Measurements from ENCODE around the gene ELFN1.

Gene ELFN1

DNA sequence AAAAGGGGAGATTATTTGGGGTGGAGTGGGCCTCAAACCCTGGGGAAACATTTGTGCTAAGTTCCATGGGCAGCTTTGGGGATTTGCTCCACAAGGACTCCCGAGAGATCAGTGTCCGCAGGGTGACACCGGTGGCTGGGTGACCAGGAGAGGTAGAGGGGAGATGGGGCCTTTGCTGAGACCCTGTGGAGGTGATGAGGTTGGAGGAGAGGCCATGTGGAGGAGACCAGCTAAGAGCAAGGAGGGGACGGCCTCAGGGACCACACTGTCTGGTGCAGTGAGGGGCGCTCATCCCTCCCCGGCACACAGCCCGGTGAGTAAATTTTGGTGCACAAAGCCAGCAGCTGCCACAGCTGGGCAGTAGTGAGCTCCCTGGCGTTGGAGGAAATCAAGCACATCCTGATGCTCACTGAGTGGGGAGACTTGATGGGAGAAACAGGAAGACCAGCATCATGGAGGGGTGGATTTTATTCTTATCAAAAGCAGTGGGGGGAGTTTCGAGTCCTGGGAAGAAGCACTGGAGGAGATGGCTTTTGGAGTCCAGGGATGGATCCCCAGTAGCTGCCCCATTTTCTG, 20.2 kb upstream of the ELFN1 start:
- no peaks in the 10 kb centered on the region for H3K4me1 ChIP-seq (ENCODE audit: control insufficient read depth in 1 of 2, insufficient read depth in 2 of 2, low read length in 2 of 2)
- no peak overlapping the region for H3K4me3 ChIP-seq (ENCODE audit: low read depth in 1 of 2, low read length in 2 of 2)
- H3K27me3 ChIP-seq (ENCODE audit: control insufficient read depth in 1 of 2, insufficient read depth in 2 of 2, low read length in 2 of 2) = peaks cover 10 to 18% of the 10 kb centered on the region in 2 donors
- H3K27ac ChIP-seq (ENCODE audit: low read depth, low read length) = no peak overlapping the region
- no peaks in the 10 kb centered on the region for H3K36me3 ChIP-seq (ENCODE audit: control insufficient read depth in 1 of 2, insufficient read depth in 2 of 2, low read length in 2 of 2)
- H3K9me3 ChIP-seq (ENCODE audit: control insufficient read depth in 1 of 2, low read length in 2 of 2) = no peaks in the 10 kb centered on the region
- H3K9ac ChIP-seq (ENCODE audit: low read depth in 1 of 2, low read length in 2 of 2) = no peak overlapping the region

DNA sequence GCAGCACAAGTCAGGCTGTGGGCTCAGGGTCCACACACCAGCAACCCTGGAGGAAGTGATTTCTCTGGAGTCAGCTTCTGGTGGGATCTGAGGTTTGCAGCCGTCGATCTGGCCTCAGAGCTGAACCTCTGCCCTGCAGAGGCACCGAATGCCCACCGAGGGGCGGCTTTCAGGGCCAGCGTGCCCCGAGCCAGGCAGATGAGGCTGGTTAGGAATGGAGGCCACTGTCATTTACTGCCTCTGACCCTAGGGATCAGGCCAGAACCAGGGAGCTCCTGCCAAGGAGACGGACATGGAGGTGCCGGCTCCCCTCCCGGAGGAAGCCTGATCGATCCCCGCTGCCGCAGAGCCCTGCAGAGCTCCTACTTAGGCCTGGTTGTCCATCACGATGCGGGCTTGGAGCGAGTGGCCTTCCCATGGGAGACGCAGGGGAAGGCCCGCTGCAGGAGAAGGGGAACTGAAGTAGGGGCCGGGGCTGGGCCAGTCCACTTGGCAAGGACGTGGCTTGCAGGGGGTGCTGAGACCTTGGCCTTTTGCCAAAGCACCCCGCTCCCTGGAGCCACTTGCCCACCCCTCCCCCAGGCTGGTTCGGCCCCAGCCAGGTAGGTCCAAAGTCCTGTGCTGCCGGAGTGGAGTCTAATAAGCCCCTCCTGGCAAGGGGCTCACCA, 19.6 kb upstream of the ELFN1 start:
- no peak overlapping the region for H3K4me3 ChIP-seq (ENCODE audit: low read depth in 1 of 2, low read length in 2 of 2)
- no peaks in the 10 kb centered on the region for H3K36me3 ChIP-seq (ENCODE audit: control insufficient read depth in 1 of 2, insufficient read depth in 2 of 2, low read length in 2 of 2)
- no peaks in the 10 kb centered on the region for H3K9me3 ChIP-seq (ENCODE audit: control insufficient read depth in 1 of 2, low read length in 2 of 2)
- H3K9ac ChIP-seq (ENCODE audit: low read depth in 1 of 2, low read length in 2 of 2) = no peak overlapping the region
- no peaks in the 10 kb centered on the region for H3K4me1 ChIP-seq (ENCODE audit: control insufficient read depth in 1 of 2, insufficient read depth in 2 of 2, low read length in 2 of 2)
- no peak overlapping the region for H3K27ac ChIP-seq (ENCODE audit: low read depth, low read length)
- H3K27me3 ChIP-seq (ENCODE audit: control insufficient read depth in 1 of 2, insufficient read depth in 2 of 2, low read length in 2 of 2) = peaks cover 10 to 22% of the 10 kb centered on the region in 2 donors

DNA sequence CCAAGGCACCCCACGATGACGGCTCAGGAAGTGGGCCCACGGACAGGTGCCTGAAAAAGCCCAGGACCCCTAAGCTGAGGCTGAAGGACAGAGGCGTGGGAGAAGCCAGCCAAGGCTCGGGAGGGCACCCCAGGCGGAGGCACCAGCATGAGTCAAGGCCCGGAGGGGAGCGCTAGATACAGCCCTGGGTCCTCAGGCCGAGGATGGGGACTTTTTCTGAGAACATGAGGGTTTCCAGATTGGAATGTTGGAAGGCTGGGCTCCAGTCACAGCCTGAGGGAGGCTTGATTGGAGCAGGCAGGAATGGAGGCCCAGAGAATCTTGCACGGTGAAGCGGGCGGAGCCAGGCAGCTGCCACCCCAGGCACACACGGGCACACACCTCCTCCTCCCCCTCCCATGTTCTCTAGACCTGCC, 19.0 kb upstream of the ELFN1 start:
- no peak overlapping the region for H3K4me3 ChIP-seq (ENCODE audit: low read depth in 1 of 2, low read length in 2 of 2)
- no peak overlapping the region for H3K9ac ChIP-seq (ENCODE audit: low read depth in 1 of 2, low read length in 2 of 2)
- H3K27ac ChIP-seq (ENCODE audit: low read depth, low read length) = no peak overlapping the region
- H3K9me3 ChIP-seq (ENCODE audit: control insufficient read depth in 1 of 2, low read length in 2 of 2) = no peaks in the 10 kb centered on the region
- H3K4me1 ChIP-seq (ENCODE audit: control insufficient read depth in 1 of 2, insufficient read depth in 2 of 2, low read length in 2 of 2) = no peaks in the 10 kb centered on the region
- peaks cover 12 to 25% of the 10 kb centered on the region in 2 donors for H3K27me3 ChIP-seq (ENCODE audit: control insufficient read depth in 1 of 2, insufficient read depth in 2 of 2, low read length in 2 of 2)
- H3K36me3 ChIP-seq (ENCODE audit: control insufficient read depth in 1 of 2, insufficient read depth in 2 of 2, low read length in 2 of 2) = no peaks in the 10 kb centered on the region

GRCh38 chr7:1651891-1652290, 18.2 kb upstream of the ELFN1 start:
- H3K4me1 ChIP-seq (ENCODE audit: control insufficient read depth in 1 of 2, insufficient read depth in 2 of 2, low read length in 2 of 2) = no peaks in the 10 kb centered on the region
- H3K27ac ChIP-seq (ENCODE audit: low read depth, low read length) = no peak overlapping the region
- peaks cover 16 to 28% of the 10 kb centered on the region in 2 donors for H3K27me3 ChIP-seq (ENCODE audit: control insufficient read depth in 1 of 2, insufficient read depth in 2 of 2, low read length in 2 of 2)
- no peak overlapping the region for H3K4me3 ChIP-seq (ENCODE audit: low read depth in 1 of 2, low read length in 2 of 2)
- no peaks in the 10 kb centered on the region for H3K9me3 ChIP-seq (ENCODE audit: control insufficient read depth in 1 of 2, low read length in 2 of 2)
- no peaks in the 10 kb centered on the region for H3K36me3 ChIP-seq (ENCODE audit: control insufficient read depth in 1 of 2, insufficient read depth in 2 of 2, low read length in 2 of 2)
- no peak overlapping the region for H3K9ac ChIP-seq (ENCODE audit: low read depth in 1 of 2, low read length in 2 of 2)

DNA sequence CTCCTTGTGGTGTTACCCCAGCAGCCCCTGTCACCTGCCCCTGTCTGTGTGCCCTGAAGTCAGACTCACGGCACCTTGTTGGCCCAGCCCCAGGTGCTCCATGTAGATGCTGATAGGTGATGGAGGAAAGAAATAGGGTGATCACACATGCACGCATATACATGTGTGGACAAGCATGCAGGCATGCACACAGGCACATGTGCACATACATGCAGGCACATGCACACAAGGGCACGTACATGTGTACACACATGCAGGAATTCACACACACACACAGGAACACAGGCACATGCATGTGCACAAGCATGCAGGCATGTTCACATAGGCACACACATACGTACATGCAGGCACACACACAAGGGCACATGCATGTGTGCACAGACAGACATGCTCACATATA, 16.6 kb upstream of the ELFN1 start:
- no peak overlapping the region for H3K27ac ChIP-seq (ENCODE audit: low read depth, low read length)
- no peak overlapping the region for H3K9ac ChIP-seq (ENCODE audit: low read depth in 1 of 2, low read length in 2 of 2)
- H3K27me3 ChIP-seq (ENCODE audit: control insufficient read depth in 1 of 2, insufficient read depth in 2 of 2, low read length in 2 of 2) = peaks cover 13 to 28% of the 10 kb centered on the region in 2 donors
- H3K9me3 ChIP-seq (ENCODE audit: control insufficient read depth in 1 of 2, low read length in 2 of 2) = no peaks in the 10 kb centered on the region
- H3K4me1 ChIP-seq (ENCODE audit: control insufficient read depth in 1 of 2, insufficient read depth in 2 of 2, low read length in 2 of 2) = no peaks in the 10 kb centered on the region
- no peaks in the 10 kb centered on the region for H3K36me3 ChIP-seq (ENCODE audit: control insufficient read depth in 1 of 2, insufficient read depth in 2 of 2, low read length in 2 of 2)
- no peak overlapping the region for H3K4me3 ChIP-seq (ENCODE audit: low read depth in 1 of 2, low read length in 2 of 2)

- Histone ChIP-seq H3K36me3 (ENCODE audit: control insufficient read depth in 1 of 2, insufficient read depth in 2 of 2, low read length in 2 of 2) (no peaks in the 10 kb centered on the region), H3K27ac (ENCODE audit: low read depth, low read length) (no peak overlapping the region), H3K27me3 (ENCODE audit: control insufficient read depth in 1 of 2, insufficient read depth in 2 of 2, low read length in 2 of 2) (peaks cover 7 to 23% of the 10 kb centered on the region in 2 donors), H3K4me1 (ENCODE audit: control insufficient read depth in 1 of 2, insufficient read depth in 2 of 2, low read length in 2 of 2) (no peaks in the 10 kb centered on the region), H3K9me3 (ENCODE audit: control insufficient read depth in 1 of 2, low read length in 2 of 2) (no peaks in the 10 kb centered on the region), H3K4me3 (ENCODE audit: low read depth in 1 of 2, low read length in 2 of 2) (no peak overlapping the region), H3K9ac (ENCODE audit: low read depth in 1 of 2, low read length in 2 of 2) (no peak overlapping the region)
These were observed 16.0 kb upstream of the ELFN1 start for GRCh38 chr7:1654111-1654510.

DNA sequence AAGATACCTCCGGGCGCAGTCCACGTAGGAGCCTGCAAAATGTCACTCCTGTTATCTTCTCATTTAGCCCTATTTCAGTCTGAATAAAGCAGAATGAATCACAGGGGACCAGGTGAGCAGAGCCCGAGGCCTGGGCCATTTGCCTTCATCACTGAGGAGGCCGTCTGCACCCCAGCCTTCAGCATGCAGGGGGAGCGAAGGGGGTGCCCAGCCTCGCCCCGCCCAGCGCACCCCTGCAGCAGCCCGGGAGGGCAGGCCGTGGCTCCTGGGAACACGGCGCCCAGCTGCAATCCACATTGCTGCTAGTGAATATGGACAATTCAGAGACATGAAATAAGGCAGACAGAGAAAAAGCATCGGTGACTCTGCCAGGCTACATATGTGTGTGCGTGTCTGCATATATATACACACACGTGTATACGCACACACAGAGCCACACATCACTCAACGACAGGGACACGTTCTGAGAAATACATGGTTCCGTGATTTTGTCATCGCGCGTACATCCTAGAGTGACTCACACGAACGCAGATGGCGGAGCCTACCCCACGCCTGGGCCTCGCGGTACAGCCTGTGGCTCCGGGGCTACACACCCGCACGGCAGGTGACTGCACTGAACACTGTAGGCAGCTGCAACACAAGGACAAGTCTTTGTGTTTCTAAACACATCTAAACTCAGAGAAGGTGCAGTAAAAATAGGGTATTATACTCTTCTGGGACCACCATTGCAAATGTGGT, 15.2 kb upstream of the ELFN1 start:
- Histone ChIP-seq H3K9me3 (ENCODE audit: control insufficient read depth in 1 of 2, low read length in 2 of 2) (no peaks in the 10 kb centered on the region), H3K9ac (ENCODE audit: low read depth in 1 of 2, low read length in 2 of 2) (no peak overlapping the region), H3K36me3 (ENCODE audit: control insufficient read depth in 1 of 2, insufficient read depth in 2 of 2, low read length in 2 of 2) (no peaks in the 10 kb centered on the region), H3K4me3 (ENCODE audit: low read depth in 1 of 2, low read length in 2 of 2) (no peak overlapping the region), H3K27me3 (ENCODE audit: control insufficient read depth in 1 of 2, insufficient read depth in 2 of 2, low read length in 2 of 2) (peaks cover 6 to 23% of the 10 kb centered on the region in 2 donors), H3K27ac (ENCODE audit: low read depth, low read length) (no peak overlapping the region), H3K4me1 (ENCODE audit: control insufficient read depth in 1 of 2, insufficient read depth in 2 of 2, low read length in 2 of 2) (no peaks in the 10 kb centered on the region)

DNA sequence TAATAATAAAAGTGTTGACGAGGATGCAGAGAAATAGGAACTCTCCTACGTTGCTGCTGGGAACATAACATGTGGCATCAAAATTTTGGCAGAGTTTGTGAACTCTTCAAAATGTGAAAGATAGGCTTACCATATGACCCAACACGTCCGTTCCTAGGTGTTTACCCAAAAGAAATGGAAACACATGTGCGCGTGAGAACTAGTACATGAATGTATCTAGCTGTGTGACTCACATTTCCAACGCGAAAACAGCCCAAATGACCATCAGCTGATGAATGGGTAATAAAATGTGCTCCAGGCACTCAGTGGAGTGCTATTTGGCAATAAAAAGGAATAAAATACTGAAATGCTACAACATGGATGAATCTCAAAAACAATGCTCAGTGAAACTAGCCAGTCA, 10.4 kb upstream of the ELFN1 start:
- Histone ChIP-seq H3K4me3 (ENCODE audit: low read depth in 1 of 2, low read length in 2 of 2) (no peak overlapping the region), H3K36me3 (ENCODE audit: control insufficient read depth in 1 of 2, insufficient read depth in 2 of 2, low read length in 2 of 2) (no peaks in the 10 kb centered on the region), H3K27ac (ENCODE audit: low read depth, low read length) (no peak overlapping the region), H3K9ac (ENCODE audit: low read depth in 1 of 2, low read length in 2 of 2) (no peak overlapping the region), H3K4me1 (ENCODE audit: control insufficient read depth in 1 of 2, insufficient read depth in 2 of 2, low read length in 2 of 2) (no peaks in the 10 kb centered on the region), H3K27me3 (ENCODE audit: control insufficient read depth in 1 of 2, insufficient read depth in 2 of 2, low read length in 2 of 2) (peaks cover 31 to 37% of the 10 kb centered on the region in 2 donors), H3K9me3 (ENCODE audit: control insufficient read depth in 1 of 2, low read length in 2 of 2) (no peaks in the 10 kb centered on the region)

DNA sequence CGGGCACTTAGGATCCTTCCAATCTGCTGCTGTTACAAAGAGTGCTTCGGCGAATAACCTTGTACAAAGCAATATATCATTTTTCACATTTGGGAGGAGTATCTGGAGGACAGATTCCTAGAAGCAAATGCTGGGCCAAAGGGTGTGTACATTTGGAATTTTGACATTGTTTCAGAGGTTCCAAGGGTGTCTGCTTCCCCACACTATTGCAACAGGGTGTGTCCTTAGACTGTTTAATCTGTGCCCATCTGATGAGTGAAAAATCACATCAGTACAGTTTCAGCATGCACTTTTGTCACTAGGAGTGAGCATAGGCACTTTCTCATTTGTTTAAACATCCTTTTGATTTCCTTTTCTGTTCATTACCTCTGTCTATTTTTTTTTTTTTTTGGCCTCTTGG, 8.6 kb upstream of the ELFN1 start:
- Histone ChIP-seq H3K36me3 (ENCODE audit: control insufficient read depth in 1 of 2, insufficient read depth in 2 of 2, low read length in 2 of 2) (no peaks in the 10 kb centered on the region), H3K9ac (ENCODE audit: low read depth in 1 of 2, low read length in 2 of 2) (no peak overlapping the region), H3K27me3 (ENCODE audit: control insufficient read depth in 1 of 2, insufficient read depth in 2 of 2, low read length in 2 of 2) (peaks cover 25 to 27% of the 10 kb centered on the region in 2 donors), H3K4me3 (ENCODE audit: low read depth in 1 of 2, low read length in 2 of 2) (no peak overlapping the region), H3K9me3 (ENCODE audit: control insufficient read depth in 1 of 2, low read length in 2 of 2) (no peaks in the 10 kb centered on the region), H3K4me1 (ENCODE audit: control insufficient read depth in 1 of 2, insufficient read depth in 2 of 2, low read length in 2 of 2) (no peaks in the 10 kb centered on the region), H3K27ac (ENCODE audit: low read depth, low read length) (no peak overlapping the region)

DNA sequence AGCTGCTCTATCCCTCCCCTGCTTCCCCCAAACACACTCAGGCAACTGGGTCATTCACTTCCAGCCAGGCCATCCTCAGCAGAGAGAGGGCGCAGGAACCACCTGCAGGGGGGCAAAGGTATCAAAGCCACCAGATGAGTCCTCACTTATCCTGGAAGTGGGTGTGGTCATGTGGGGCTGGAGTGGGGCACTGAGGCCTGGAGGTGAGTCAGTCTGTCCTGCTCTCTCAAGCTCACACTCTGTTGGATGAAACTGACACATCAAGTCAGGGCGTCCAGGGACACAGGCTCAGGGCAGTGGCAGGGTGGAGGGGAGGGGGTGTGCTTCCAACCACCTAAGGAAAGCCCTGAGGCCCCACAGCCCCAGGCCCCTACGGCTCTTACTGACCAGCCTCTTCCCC, 8.0 kb upstream of the ELFN1 start:
- H3K9me3 ChIP-seq (ENCODE audit: control insufficient read depth in 1 of 2, low read length in 2 of 2) = no peaks in the 10 kb centered on the region
- peaks cover 27 to 34% of the 10 kb centered on the region in 2 donors for H3K27me3 ChIP-seq (ENCODE audit: control insufficient read depth in 1 of 2, insufficient read depth in 2 of 2, low read length in 2 of 2)
- H3K9ac ChIP-seq (ENCODE audit: low read depth in 1 of 2, low read length in 2 of 2) = no peak overlapping the region
- no peaks in the 10 kb centered on the region for H3K36me3 ChIP-seq (ENCODE audit: control insufficient read depth in 1 of 2, insufficient read depth in 2 of 2, low read length in 2 of 2)
- no peak overlapping the region for H3K4me3 ChIP-seq (ENCODE audit: low read depth in 1 of 2, low read length in 2 of 2)
- no peak overlapping the region for H3K27ac ChIP-seq (ENCODE audit: low read depth, low read length)
- H3K4me1 ChIP-seq (ENCODE audit: control insufficient read depth in 1 of 2, insufficient read depth in 2 of 2, low read length in 2 of 2) = no peaks in the 10 kb centered on the region
